HepG2 (cell line): ENCODE results near the gene COL25A1. TPM values are rescaled to one million over a fixed set of nuclear protein-coding genes. Genes with fewer than 3 reads are reported as not detected.

ENCODE experiments used
- ATAC-seq: fragments of 200-7000 bp; cut with Tn5 transposase; 3 replicates; pipeline ENCODE4 v1.9.1; 2020; ENCODE audit warnings: mild to moderate bottlenecking, moderate library complexity
- BruUV-seq: library from RNA; stranded (reverse); fragments of 400-500 nt; replicated peaks from 2 replicates; lab custom pipeline; 2021; lab: Mats Ljungman, UMichigan
- CTCF ChIA-PET: fragments of 300-600 bp; formaldehyde crosslinking; extraction: SDS; loops from one replicate; lab custom pipeline; 2021; ENCODE audit warnings: low total read pairs, inconsistent platforms, low intra/inter-chr PET ratio; lab: Yijun Ruan, JAX
- POLR2A ChIA-PET: fragments of 350-600 bp; sonication (Branson Sonifier 250); formaldehyde crosslinking; loops from one replicate; lab custom pipeline; 2020; ENCODE audit warnings: antibody characterized with exemption, inconsistent platforms; lab: Yijun Ruan, JAX
- DNase-seq: peaks from one replicate; pipeline ENCODE4 v3.0.0-alpha.2; 2015; ENCODE audit warnings: low spot score
- FAIRE-seq: peaks from 3 replicates; lab custom pipeline; 2011; peaks lifted over from hg19 to GRCh38; lab: Jason Lieb, UNC
- H2AFZ ChIP-seq: one replicate; pipeline ENCODE4 v1.6.1; 2011; ENCODE audit warnings: low read length, inconsistent platforms
- H3K27ac ChIP-seq: fragments of 300-600 bp; 3 replicates; pipeline ENCODE4 v1.8.0; 2011; ENCODE audit warnings: mixed run types, mild to moderate bottlenecking, mixed read lengths, low read length, inconsistent platforms; ENCODE audit not compliant: insufficient read depth; ENCODE audit errors: extremely low read length
- H3K27me3 ChIP-seq, 2 experiments: fragments of 200-600 bp in 1 of 2; 2 replicates in 1 of 2; 3 replicates in 1 of 2; pipeline versions ENCODE4 v1.6.0 to v1.8.0; 2011; ENCODE audit warnings: low read length in 2 of 2, mild to moderate bottlenecking in 2 of 2, moderate library complexity in 2 of 2, inconsistent platforms in 1 of 2; ENCODE audit not compliant: insufficient read depth in 2 of 2, control insufficient read depth in 1 of 2
- H3K36me3 ChIP-seq, 2 experiments: fragments of 200-600 bp in 1 of 2; replicated peaks in 1 of 2; 2 replicates in 1 of 2; 3 replicates in 1 of 2; pipeline versions ENCODE4 v1.5.1 to v1.8.0; 2011; ENCODE audit warnings: low read length in 2 of 2, inconsistent platforms in 1 of 2; ENCODE audit not compliant: insufficient read depth in 2 of 2, control insufficient read depth in 1 of 2
- H3K4me1 ChIP-seq: 2 replicates; pipeline ENCODE4 v1.5.1; 2012; ENCODE audit warnings: low read length, inconsistent platforms; ENCODE audit not compliant: insufficient read depth
- H3K4me2 ChIP-seq: 2 replicates; pipeline ENCODE4 v1.6.0; 2011; ENCODE audit warnings: low read depth, low read length, inconsistent platforms
- H3K4me3 ChIP-seq, 3 experiments: fragments of 200-600 bp in 1 of 3; sonication (generic), shearing (Covaris generic) in 1 of 3; replicated peaks in 1 of 3; 2 replicates each; pipeline ENCODE4 v1.5.1; 2011 to 2016; ENCODE audit warnings: low read length in 3 of 3, inconsistent platforms in 2 of 3, low read depth in 2 of 3, mild to moderate bottlenecking in 2 of 3, control low read depth in 1 of 3, mixed read lengths in 1 of 3; ENCODE audit not compliant: insufficient read depth in 1 of 3
- H3K79me2 ChIP-seq: one replicate; pipeline ENCODE4 v1.6.1; 2011; ENCODE audit warnings: low read length, inconsistent platforms; ENCODE audit not compliant: insufficient read depth
- H3K9ac ChIP-seq: 2 replicates; pipeline ENCODE4 v1.6.0; 2011; ENCODE audit warnings: mild to moderate bottlenecking, low read depth, low read length, inconsistent platforms; ENCODE audit not compliant: insufficient read depth
- H3K9me3 ChIP-seq: 2 replicates; pipeline ENCODE4 v1.5.1; 2012; ENCODE audit warnings: mild to moderate bottlenecking, low read length
- H4K20me1 ChIP-seq: 2 replicates; pipeline ENCODE4 v1.6.0; 2011; ENCODE audit warnings: inconsistent platforms, mild to moderate bottlenecking, low read length, moderate library complexity; ENCODE audit not compliant: insufficient read depth
- BCL6 ChIP-seq: IDR thresholded peaks from 2 replicates; pipeline ENCODE4 v1.6.1; 2016; ENCODE audit warnings: missing genetic modification reagents, missing compliant biosample characterization
- CREM ChIP-seq, 2 experiments: sonication (generic) in 1 of 2; formaldehyde crosslinking in 1 of 2; IDR thresholded peaks; 2 replicates each; pipeline versions ENCODE4 v1.4.0 to v1.6.1; 2016 to 2020; ENCODE audit warnings: antibody characterized with exemption in 1 of 2, mild to moderate bottlenecking in 1 of 2, missing genetic modification reagents in 1 of 2
- GZF1 ChIP-seq: sonication (generic); formaldehyde crosslinking; IDR thresholded peaks from 2 replicates; pipeline ENCODE4 v1.5.1; 2020; ENCODE audit warnings: mild to moderate bottlenecking, missing genetic modification reagents
- HOXD1 ChIP-seq: sonication (generic); formaldehyde crosslinking; IDR thresholded peaks from 2 replicates; pipeline ENCODE4 v1.5.0; 2020; ENCODE audit warnings: missing genetic modification reagents
- NONO ChIP-seq, 2 experiments: fragments of 450-650 bp in 1 of 2; sonication (generic) in 1 of 2; formaldehyde crosslinking in 1 of 2; IDR thresholded peaks in 1 of 2; conservative IDR thresholded peaks in 1 of 2; 2 replicates each; pipeline versions ENCODE4 v1.6.1 to v1.8.0; 2017 to 2022; ENCODE audit warnings: mild to moderate bottlenecking in 1 of 2, missing genetic modification reagents in 1 of 2, moderate library complexity in 1 of 2
- REPIN1 ChIP-seq: sonication (generic); formaldehyde crosslinking; IDR thresholded peaks from 2 replicates; pipeline ENCODE4 v1.8.0; 2022; ENCODE audit warnings: missing genetic modification reagents, low read depth, mild to moderate bottlenecking, borderline replicate concordance
- RORA ChIP-seq: sonication (generic); formaldehyde crosslinking; IDR thresholded peaks from 2 replicates; pipeline ENCODE4 v1.5.0; 2020; ENCODE audit warnings: mild to moderate bottlenecking, missing genetic modification reagents, moderate library complexity
- THRA ChIP-seq: sonication (generic); formaldehyde crosslinking; IDR thresholded peaks from 2 replicates; pipeline ENCODE4 v1.4.0; 2020; ENCODE audit warnings: missing genetic modification reagents, borderline replicate concordance
- TOPORS ChIP-seq: sonication (generic); formaldehyde crosslinking; IDR thresholded peaks from 2 replicates; pipeline ENCODE4 v1.8.0; 2023; ENCODE audit warnings: mild to moderate bottlenecking, missing genetic modification reagents
- ZBTB34 ChIP-seq: sonication (generic); formaldehyde crosslinking; IDR thresholded peaks from 2 replicates; pipeline ENCODE4 v1.8.0; 2022; ENCODE audit warnings: mild to moderate bottlenecking, missing genetic modification reagents
- ZFAT ChIP-seq: sonication (generic); formaldehyde crosslinking; conservative IDR thresholded peaks from 2 replicates; pipeline ENCODE4 v1.8.1; 2023; ENCODE audit warnings: missing genetic modification reagents, inconsistent platforms
- ZNF792 ChIP-seq: IDR thresholded peaks from 2 replicates; pipeline ENCODE4 v1.6.1; 2016
- WGBS: methylation state at CpG from one replicate; pipeline ENCODE4 v1.1.6; 2017; ENCODE audit warnings: low lambda C conversion rate; 5-methylcytosine and 5-hydroxymethylcytosine counted together
- in situ Hi-C: cut with HindIII; loops from 2 replicates; pipeline ENCODE4 v1.10.0; 2017; ENCODE audit warnings: low pct_unique_long_range_greater_than_20kb; ENCODE audit not compliant: extremely low pct_ligation_motif_present
- intact Hi-C: fragments of 100-400 bp; cut with micrococcal nuclease; formaldehyde crosslinking; loops from one replicate; pipeline ENCODE4 v1.10.0; 2022; ENCODE audit not compliant: unreplicated experiment
- polyA plus RNA-seq, 8 experiments: library from polyadenylated mRNA; depleted of rRNA in 3 of 8; stranded (reverse) in 7 of 8; unstranded in 1 of 8; fragments of >200 nt; fragmentation: Illumina TruSeq in 4 of 8; extraction: Trizol in 4 of 8; gene quantifications; 2 replicates each; pipeline versions ENCODE4 v1.2.1 to v1.2.3, GENCODE V29; 2011 to 2016; ENCODE audit warnings: low read depth in 4 of 8, missing spikeins in 1 of 8, mixed read lengths in 1 of 8; ENCODE audit not compliant: insufficient read depth in 1 of 8
- total RNA-seq, 5 experiments: library from RNA; depleted of rRNA; stranded (reverse); fragments of >200 nt; fragmentation: Illumina TruSeq; extraction: Trizol; gene quantifications; 2 replicates each; pipeline ENCODE4 v1.2.3, GENCODE V29; 2016; ENCODE audit warnings: low read depth in 1 of 5

Gene COL25A1
- total and polyA plus RNA-seq, 2 of the 13 experiments (the other 11 are each of a cell fraction or from before 2014, with no cell fraction given): not detected

- TF ChIP-seq REPIN1 (CRISPR knock-in tag): no peak
- no peak for TF ChIP-seq HOXD1
These were observed 174.6 kb downstream of the COL25A1 start (continued) for GRCh38 chr4:109127866-109128265.

- CTCF ChIA-PET: no interaction called here
- intact Hi-C loops: no loop called here
- BruUV-seq: no TSS peak
These were observed 175.6 kb downstream of the COL25A1 start for GRCh38 chr4:109126856-109127255.

More at GRCh38 chr4:109126856-109127255, 175.6 kb downstream of the COL25A1 start:
- Histone ChIP-seq H3K27ac (no peak overlapping the region), H3K36me3 (no peaks in the 10 kb centered on the region), H4K20me1 (no peaks in the 10 kb centered on the region), H3K9me3 (no peaks in the 10 kb centered on the region), H3K4me1 (no peaks in the 10 kb centered on the region), H3K27me3 (no peaks in the 10 kb centered on the region), H3K9ac (no peak overlapping the region), H3K79me2 (no peaks in the 10 kb centered on the region), H2AFZ (no peak overlapping the region), H3K4me3 (no peak overlapping the region), H3K4me2 (no peak overlapping the region)
- WGBS: 5% methylated on average over 2 of the region's 2 CpGs
- no peak for ATAC-seq
- TF ChIP-seq ZBTB34 (no peak), RORA (CRISPR knock-in tag) (no peak), CREM (IDR thresholded peaks at IDR 0.05) (no peak), CREM (CRISPR knock-in tag; IDR thresholded peaks at IDR 0.05) (no peak), THRA (CRISPR knock-in tag) (no peak), TOPORS (no peak), BCL6 (CRISPR knock-in tag) (no peak), GZF1 (CRISPR knock-in tag) (no peak), ZFAT (no peak), ZNF792 (no peak), NONO (IDR thresholded peaks at IDR 0.05) (no peak), NONO (CRISPR knock-in tag; conservative IDR thresholded peaks at IDR 0.05) (no peak)
- DNase-seq: no peak
- in situ Hi-C loops: no loop called here
- FAIRE-seq: no peak
- POLR2A ChIA-PET: no interaction called here
